Lower lobe of right lung (tissue), 2 donors: Measurements from ENCODE around the gene PROKR1. TPM values are rescaled to one million over a fixed set of nuclear protein-coding genes. Genes with fewer than 3 reads are reported as not detected.
"Not testable (repeated sequence)": the region's sequence is repeated elsewhere in the genome, so short reads cannot be mapped to it uniquely, and the experiment has no call there.

Source experiments
- ATAC-seq, 2 donors: fragments of 200-7000 bp; cut with Tn5 transposase; one replicate each; pipeline ENCODE4 v1.9.1; 2020 to 2022; ENCODE audit warnings: mild to moderate bottlenecking in 2 of 2, moderate library complexity in 2 of 2
- DNase-seq: peaks from one replicate; pipeline ENCODE4 v3.0.0-alpha.2; 2020
- H3K27ac ChIP-seq: fragments of 200-600 bp; one replicate; pipeline ENCODE4 v1.8.0; 2022
- H3K27me3 ChIP-seq: fragments of 200-600 bp; one replicate; pipeline ENCODE4 v1.8.0; 2022; ENCODE audit warnings: low read depth
- H3K36me3 ChIP-seq: fragments of 200-600 bp; one replicate; pipeline ENCODE4 v1.8.0; 2022; ENCODE audit warnings: mild to moderate bottlenecking
- H3K4me1 ChIP-seq: fragments of 200-600 bp; one replicate; pipeline ENCODE4 v1.8.0; 2022
- H3K4me3 ChIP-seq: fragments of 200-600 bp; one replicate; pipeline ENCODE4 v1.8.0; 2022; ENCODE audit warnings: mild to moderate bottlenecking
- H3K9me3 ChIP-seq: fragments of 200-600 bp; one replicate; pipeline ENCODE4 v1.8.0; 2022
- intact Hi-C: fragments of 100-400 bp; cut with DNase I; formaldehyde crosslinking; loops from one replicate; pipeline ENCODE4 v1.11.0; 2022
- total RNA-seq: library from RNA; stranded (reverse); fragmentation: NEBNext Ultra II Directional; extraction: Animal tissue kit (Norgen Biotek cat#: 25700); gene quantifications from one replicate; pipeline ENCODE4 v1.2.1, GENCODE V29; 2021
- TF ChIP-seq, protein P1 (sequence below): fragments of 200-600 bp; IDR thresholded peaks from one replicate; pipeline ENCODE4 v1.8.0; 2022; ENCODE audit warnings: antibody characterized with exemption, mild to moderate bottlenecking
- donor health status: DM: no; HTN: yes; CAD: no; lungs with severe emphysema.

PROKR1 gene
- total RNA-seq, 1 donor from 2014 or later: not detected

DNA sequence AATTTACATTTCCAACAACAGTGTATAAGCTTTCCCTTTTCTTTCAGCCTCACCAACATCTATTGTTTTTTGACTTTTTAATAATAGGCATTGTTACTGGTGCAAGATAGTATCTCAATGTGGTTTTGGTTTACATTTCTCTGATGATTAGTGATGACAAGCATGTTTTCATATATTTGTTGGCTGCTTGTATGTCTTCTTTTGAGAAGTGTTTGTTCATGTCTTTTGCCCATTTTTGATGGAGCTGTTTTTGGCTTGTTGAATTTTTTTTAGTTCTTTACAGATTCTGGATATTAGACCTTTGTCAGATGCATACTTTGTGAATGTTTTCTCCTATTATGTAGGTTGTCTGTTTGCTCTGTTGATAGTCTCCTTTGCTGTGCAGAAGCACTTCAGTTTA is 32.1 kb downstream of the PROKR1 start:
- Histone ChIP-seq H3K4me1 (no peaks in the 10 kb centered on the region), H3K27me3 (no peaks in the 10 kb centered on the region), H3K36me3 (no peaks in the 10 kb centered on the region), H3K4me3 (no peak overlapping the region), H3K9me3 (no peaks in the 10 kb centered on the region), H3K27ac (no peak overlapping the region)
- ATAC-seq (no peak), DNase-seq (no peak)
- intact Hi-C loops: no loop called here
- TF ChIP-seq, protein P1, sequence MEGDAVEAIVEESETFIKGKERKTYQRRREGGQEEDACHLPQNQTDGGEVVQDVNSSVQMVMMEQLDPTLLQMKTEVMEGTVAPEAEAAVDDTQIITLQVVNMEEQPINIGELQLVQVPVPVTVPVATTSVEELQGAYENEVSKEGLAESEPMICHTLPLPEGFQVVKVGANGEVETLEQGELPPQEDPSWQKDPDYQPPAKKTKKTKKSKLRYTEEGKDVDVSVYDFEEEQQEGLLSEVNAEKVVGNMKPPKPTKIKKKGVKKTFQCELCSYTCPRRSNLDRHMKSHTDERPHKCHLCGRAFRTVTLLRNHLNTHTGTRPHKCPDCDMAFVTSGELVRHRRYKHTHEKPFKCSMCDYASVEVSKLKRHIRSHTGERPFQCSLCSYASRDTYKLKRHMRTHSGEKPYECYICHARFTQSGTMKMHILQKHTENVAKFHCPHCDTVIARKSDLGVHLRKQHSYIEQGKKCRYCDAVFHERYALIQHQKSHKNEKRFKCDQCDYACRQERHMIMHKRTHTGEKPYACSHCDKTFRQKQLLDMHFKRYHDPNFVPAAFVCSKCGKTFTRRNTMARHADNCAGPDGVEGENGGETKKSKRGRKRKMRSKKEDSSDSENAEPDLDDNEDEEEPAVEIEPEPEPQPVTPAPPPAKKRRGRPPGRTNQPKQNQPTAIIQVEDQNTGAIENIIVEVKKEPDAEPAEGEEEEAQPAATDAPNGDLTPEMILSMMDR: no peak

DNA sequence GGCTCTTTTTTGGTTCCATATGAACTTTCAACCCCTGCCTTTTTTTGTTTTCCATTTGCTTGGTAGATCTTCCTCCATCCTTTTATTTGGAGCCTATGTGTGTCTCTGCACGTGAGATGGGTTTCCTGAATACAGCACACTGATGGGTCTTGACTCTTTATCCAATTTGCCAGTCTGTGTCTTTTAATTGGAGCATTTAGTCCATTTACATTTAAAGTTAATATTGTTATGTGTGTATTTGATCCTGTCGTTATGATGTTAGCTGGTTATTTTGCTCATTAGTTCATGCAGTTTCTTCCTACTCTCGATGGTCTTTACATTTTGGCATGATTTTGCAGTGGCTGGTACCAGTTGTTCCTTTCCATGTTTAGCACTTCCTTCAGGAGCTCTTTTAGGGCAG is 34.5 kb downstream of the PROKR1 start:
- H3K27me3 ChIP-seq, H3K27ac ChIP-seq, H3K36me3 ChIP-seq, H3K4me1 ChIP-seq, ATAC-seq, H3K4me3 ChIP-seq, H3K9me3 ChIP-seq, intact Hi-C loops, DNase-seq: not testable (repeated sequence)

DNA sequence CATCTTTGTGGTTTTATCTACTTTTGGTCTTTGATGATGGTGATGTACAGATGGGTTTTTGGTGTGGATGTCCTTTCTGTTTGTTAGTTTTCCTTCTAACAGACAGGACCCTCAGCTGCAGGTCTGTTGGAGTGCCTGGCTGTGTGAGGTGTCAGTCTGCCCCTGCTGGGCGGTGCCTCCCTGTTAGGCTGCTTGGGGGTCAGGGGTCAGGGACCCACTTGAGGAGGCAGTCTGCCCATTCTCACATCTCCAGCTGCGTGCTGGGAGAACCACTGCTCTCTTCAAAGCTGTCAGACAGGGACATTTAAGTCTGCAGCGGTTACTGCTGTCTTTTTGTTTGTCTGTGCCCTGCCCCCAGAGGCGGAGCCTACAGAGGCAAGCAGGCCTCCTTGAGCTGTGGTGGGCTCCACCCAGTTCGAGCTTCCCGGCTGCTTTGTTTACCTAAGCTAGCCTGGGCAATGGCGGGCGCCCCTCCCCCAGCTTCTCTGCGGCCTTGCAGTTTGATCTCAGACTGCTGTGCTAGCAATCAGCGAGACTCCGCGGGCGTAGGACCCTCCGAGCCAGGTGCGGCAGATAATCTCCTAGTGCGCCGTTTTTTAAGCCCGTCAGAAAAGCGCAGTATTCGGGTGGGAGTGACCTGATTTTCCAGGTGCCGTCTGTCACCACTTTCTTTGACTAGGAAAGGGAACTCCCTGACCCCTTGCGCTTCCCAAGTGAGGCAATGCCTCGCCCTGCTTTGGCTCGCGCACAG is 36.0 kb downstream of the PROKR1 start:
- H3K4me1 ChIP-seq, H3K27me3 ChIP-seq, ATAC-seq, H3K36me3 ChIP-seq, intact Hi-C loops, H3K9me3 ChIP-seq: not testable (repeated sequence)
- peak overlapping the region; percentile 60 for H3K27ac ChIP-seq
- H3K4me3 ChIP-seq: peak overlapping the region; percentile 45
- DNase-seq: peak; percentile 70

DNA sequence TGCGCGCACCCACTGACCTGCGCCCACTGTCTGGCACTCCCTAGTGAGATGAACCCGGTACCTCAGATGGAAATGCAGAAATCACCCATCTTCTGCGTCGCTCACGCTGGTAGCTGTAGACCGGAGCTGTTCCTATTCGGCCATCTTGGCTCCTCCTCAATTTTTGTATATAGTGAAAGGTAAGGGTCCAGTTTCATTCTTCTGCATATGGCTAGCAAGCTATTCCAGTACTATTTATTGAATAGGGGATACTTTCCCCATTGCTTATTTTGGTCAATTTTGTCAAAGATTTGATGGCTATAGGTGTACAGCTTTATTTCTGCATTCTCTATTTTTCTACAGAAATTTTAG is 36.5 kb downstream of the PROKR1 start:
- H3K4me1 ChIP-seq, H3K9me3 ChIP-seq, ATAC-seq, H3K36me3 ChIP-seq, intact Hi-C loops, DNase-seq, H3K27me3 ChIP-seq: not testable (repeated sequence)
- Histone ChIP-seq H3K4me3 (peak overlapping the region; percentile 45), H3K27ac (peak overlapping the region; percentile 60)

DNA sequence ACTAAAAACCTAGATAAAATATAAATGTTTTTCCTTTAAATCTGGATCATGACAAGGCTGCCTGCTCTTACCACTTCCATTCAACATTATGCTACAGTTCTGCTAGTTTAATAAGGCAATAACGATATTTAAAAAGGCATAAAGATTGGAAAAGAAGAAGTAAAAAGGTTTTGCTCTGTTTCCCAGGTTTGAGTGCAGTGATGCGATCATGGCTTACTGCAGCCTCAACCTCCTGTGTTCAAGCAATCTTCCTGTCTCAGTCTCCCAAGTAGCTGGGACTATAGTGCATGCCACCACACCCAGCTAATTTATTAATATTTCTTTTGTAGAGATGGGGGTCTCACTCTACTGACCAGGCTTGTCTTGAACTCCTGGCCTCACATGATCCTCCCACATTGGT is 40.8 kb downstream of the PROKR1 start:
- H3K4me3 ChIP-seq: no peak overlapping the region
- TF ChIP-seq, protein P1: no peak
- H3K27ac ChIP-seq: no peak overlapping the region
- DNase-seq (no peak), ATAC-seq (no peak)
- H3K4me1 ChIP-seq: peaks cover 2% of the 10 kb centered on the region
- no peaks in the 10 kb centered on the region for H3K9me3 ChIP-seq
- intact Hi-C loops: no loop called here
- no peaks in the 10 kb centered on the region for H3K36me3 ChIP-seq
- no peaks in the 10 kb centered on the region for H3K27me3 ChIP-seq

DNA sequence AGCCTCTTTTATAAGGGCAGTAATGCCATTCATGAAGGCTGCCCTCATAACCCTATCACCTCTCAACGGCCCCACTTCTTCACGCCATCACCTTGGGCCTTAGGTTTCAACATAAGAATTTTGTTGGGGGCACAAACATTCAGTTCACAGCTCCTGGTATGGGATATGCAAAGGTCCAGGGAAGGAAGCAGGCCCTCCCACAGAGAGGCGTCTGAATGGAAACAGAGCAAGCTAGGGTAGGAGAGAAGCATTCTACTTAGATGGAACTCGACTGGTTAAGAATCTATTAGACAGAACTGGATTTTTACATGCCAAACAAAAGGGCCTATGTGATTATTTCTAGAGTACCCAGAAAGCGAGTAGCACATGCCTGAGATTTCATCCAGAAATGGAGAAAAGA is 42.8 kb downstream of the PROKR1 start:
- ATAC-seq: no peak
- Histone ChIP-seq H3K4me1 (peaks cover 7% of the 10 kb centered on the region), H3K27ac (no peak overlapping the region), H3K4me3 (no peak overlapping the region), H3K9me3 (no peaks in the 10 kb centered on the region), H3K36me3 (no peaks in the 10 kb centered on the region), H3K27me3 (no peaks in the 10 kb centered on the region)
- TF ChIP-seq, protein P1: no peak
- no peak for DNase-seq
- intact Hi-C loops: no loop called here

DNA sequence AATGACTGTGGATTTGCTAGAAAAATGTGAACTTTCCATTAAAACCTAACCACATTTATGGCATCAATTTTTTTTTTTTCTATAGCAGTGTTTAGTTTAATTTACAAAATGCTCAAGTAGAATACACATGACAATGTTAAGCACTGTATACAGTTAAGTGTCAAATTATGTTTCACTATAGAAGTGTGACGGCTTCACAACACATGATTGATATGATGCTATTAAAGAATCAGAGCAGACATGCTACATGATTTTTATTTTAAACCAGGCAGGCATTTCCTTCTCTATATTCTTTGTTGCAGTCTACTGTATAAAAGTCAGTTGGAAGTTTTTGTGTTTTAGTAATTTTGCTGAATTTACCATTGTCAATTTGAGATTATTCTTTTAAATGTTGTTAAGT is 43.6 kb downstream of the PROKR1 start:
- TF ChIP-seq, protein P1: no peak
- H3K27me3 ChIP-seq: no peaks in the 10 kb centered on the region
- DNase-seq (no peak), ATAC-seq (no peak)
- H3K36me3 ChIP-seq: no peaks in the 10 kb centered on the region
- intact Hi-C loops: no loop called here
- H3K27ac ChIP-seq: no peak overlapping the region
- no peak overlapping the region for H3K4me3 ChIP-seq
- no peaks in the 10 kb centered on the region for H3K9me3 ChIP-seq
- peaks cover 7% of the 10 kb centered on the region for H3K4me1 ChIP-seq
